GM19239 (cell line): ENCODE results near the gene ZCCHC24.

ENCODE experiments used
- DNase-seq: peaks from one replicate; pipeline ENCODE4 v3.0.0; 2011; ENCODE audit warnings: low spot score; ENCODE audit not compliant: insufficient read length
- FAIRE-seq: peaks from 2 replicates; lab custom pipeline; 2011; peaks lifted over from hg19 to GRCh38; lab: Jason Lieb, UNC

Gene ZCCHC24

GRCh38 chr10:79402951-79403350, 42.5 kb downstream of the ZCCHC24 start:
- DNase-seq (no peak), FAIRE-seq (no peak)

- no peak for FAIRE-seq
Measured at GRCh38 chr10:79402625-79402946, 42.8 kb downstream of the ZCCHC24 start.

DNA sequence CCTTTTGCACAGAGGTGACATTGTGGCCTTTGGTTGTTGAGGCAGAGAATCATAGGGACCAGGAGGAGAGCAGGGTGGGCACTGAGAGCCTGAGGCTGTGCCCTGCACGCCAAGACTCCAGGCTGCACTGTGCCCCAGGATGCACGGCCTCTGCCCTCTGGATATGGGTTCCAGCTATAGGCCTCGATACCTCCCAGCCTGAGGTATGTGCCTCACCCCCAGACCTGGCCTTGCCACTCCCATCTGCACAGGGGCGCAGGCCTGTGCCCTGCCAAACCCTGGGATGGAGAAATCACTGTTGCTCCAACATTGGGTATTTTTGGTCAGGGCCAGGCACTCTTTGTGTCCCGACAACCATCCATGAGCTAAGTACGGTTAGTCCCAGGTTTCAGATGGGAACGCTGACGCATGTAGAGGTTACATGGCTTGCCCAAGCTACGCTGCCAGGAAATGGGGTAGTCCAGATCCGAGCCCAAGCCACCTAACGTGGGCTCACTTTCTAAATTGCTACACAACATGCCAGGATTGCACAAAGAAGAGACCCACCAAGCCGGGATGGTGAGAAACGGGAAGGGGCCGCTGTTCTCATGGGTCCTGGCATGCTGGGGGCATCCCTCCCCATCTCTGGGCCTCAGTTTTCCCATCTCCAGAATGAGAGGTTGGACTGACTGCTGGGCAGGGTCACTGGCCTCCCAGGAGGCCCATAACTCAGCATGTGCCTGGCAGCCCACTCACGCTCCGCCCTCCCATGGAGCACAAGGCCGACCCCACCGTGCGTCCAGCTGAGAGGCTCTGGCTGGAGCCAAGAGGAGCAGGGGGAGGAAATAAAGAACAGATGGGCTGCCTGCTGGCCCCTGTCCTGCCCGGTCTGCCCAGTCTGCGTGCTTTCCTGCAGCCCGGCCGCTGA, 44.2 kb downstream of the ZCCHC24 start:
- FAIRE-seq, result no peak

More at GRCh38 chr10:79402625-79402946, 42.8 kb downstream of the ZCCHC24 start:
- DNase-seq, result no peak

DNA sequence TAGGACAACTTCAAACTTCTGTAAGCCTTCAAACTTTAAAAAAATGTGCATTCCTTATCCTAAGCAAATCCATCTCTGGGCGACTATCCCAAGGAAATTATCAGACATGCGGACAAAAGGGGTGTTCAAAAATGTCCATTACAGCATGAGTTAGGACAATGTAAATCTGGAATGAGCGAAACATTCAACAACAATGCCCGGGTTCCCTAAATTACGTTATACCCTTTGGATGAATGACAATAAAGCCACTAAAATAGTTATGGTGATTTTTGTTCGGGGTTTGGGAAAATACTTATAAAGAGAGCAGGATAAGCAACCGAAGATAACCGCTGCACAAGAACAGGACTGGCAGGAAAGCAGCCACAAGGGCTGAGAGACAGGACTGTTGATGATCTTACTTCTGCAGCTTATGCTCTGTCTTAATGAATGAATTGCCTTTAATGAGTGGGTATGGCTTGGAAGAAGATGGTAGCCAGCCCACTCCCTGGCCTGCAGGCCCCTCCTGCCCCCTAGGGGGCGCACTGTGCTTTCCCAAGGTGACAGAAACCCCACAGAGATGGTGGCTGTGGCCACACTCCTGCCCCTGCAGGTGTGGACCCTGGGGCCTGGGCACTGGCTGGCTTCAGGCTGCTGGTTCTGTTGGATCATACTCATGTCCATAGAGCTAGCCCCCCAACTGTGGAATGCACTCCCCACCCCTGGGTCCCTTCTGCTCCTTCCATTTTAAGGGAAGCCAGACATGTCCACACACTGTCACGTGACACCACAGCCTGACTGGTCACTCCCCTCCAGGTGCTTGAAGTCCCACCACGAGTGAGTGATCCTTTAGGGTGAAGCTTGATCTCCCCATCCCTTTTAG, 45.0 kb downstream of the ZCCHC24 start:
- FAIRE-seq (peak; percentile 81), DNase-seq (peak; percentile 69)

More for the DNA sequence above, 44.2 kb downstream of the ZCCHC24 start:
- no peak for DNase-seq

- DNase-seq, result no peak
- FAIRE-seq, result no peak
Measured at GRCh38 chr10:79399223-79399831, 46.1 kb downstream of the ZCCHC24 start.

DNA sequence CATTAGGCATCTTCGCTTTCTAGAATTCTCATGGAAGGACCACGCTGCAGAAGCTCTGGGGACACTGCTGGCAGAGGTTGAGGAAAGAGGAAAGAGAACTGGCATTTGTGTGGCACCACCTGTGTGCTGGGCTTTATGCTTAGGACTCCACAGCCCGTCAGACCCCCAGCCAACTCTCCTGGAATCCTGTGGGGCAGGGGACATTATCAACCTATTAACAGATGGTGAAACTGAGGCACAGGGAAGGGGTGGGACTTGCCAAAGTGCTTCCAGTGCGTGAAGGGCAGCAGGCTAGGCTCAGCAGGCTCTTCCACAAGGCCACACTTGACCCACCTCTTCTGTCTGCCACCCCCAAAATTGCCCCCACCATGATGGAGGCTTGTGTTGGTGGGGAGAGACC, 46.8 kb downstream of the ZCCHC24 start:
- no peak for DNase-seq
- no peak for FAIRE-seq

GRCh38 chr10:79397575-79398303, 47.7 kb downstream of the ZCCHC24 start:
- no peak for FAIRE-seq

GRCh38 chr10:79397051-79397450, 48.4 kb downstream of the ZCCHC24 start:
- no peak for FAIRE-seq
- DNase-seq, result no peak

More at GRCh38 chr10:79397575-79398303, 47.7 kb downstream of the ZCCHC24 start:
- DNase-seq, result no peak

GRCh38 chr10:79396520-79396919, 48.9 kb downstream of the ZCCHC24 start:
- FAIRE-seq (no peak), DNase-seq (no peak)

GRCh38 chr10:79394664-79395063, 50.8 kb downstream of the ZCCHC24 start:
- no peak for DNase-seq
- no peak for FAIRE-seq

- DNase-seq (no peak), FAIRE-seq (no peak)
Measured at GRCh38 chr10:79393924-79394610, 51.4 kb downstream of the ZCCHC24 start.

- DNase-seq (no peak), FAIRE-seq (no peak)
Measured at GRCh38 chr10:79393221-79393923, 52.1 kb downstream of the ZCCHC24 start.

GRCh38 chr10:79392506-79393176, 52.8 kb downstream of the ZCCHC24 start:
- FAIRE-seq (no peak), DNase-seq (no peak)

GRCh38 chr10:79392020-79392398, 53.4 kb downstream of the ZCCHC24 start:
- no peak for FAIRE-seq
- DNase-seq, result no peak

DNA sequence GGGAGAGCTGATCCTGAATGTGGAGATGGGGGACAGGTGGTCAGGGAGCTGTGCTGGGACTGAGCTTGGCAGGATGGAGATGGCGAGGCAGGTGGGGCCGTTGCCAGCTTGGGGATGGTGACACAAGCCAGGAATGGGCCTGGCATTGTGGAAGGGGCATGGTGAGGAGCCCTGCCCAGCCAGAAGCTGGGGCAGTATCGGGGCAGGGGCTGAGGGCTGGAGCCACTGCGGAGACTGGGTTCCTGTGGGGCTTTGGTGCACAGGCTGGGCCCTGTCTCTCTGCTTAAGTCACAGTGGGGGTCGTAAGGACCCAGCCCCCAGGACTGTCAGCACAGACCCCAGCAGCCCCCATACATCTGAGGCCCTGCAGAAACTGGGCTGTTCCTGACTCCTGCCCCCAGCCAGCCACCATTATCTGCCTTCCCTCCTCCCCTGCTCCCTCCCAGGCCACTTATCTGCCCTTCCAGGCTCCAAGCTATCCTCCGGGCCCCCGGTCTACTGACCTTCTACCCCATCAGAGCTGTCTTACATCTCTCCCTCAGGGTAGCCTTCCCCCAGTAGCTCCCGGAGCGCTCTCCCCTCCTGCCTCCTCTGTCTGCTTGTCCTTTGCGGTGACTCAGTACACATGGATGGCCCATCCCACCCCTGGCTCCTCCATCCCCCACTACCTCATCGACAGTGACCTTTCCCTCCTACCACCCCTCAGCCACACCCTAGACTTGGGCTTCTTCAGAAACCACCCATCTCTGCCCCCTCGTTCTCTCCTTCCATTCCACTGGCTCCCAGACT, 54.0 kb downstream of the ZCCHC24 start:
- DNase-seq (no peak), FAIRE-seq (no peak)

DNA sequence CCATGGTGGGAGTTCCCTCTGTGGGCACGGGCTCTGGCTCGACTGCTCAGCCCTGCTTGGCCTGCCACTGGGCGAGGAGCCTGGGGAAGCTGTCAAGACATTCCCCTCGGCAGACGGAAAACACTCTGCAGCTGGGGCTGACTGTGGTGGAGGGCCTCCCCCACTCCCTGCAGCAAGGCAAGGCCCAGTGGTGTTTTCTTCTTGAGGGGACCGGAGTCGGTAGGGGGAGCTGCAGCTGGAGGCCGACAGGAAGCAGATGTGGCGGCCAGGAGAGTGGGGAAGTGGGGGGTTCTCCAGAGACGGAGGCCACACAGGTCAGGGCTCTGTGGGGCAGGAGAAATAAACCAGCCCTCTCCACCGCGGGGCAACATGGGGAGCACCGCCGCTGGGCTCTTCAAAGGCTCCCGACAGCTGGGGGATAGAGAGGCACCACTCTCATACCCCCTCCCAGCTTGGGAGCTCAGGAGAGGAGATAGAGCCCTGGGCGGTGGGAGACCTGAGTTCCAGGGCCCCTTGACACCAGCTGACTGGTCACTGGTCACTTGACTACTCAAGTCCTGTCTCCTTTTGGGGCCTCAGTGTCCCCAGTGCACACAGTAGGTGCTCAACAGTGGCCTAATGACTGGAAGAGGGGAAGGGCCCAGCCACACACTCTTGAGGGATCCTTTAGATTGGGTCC, 54.7 kb downstream of the ZCCHC24 start:
- FAIRE-seq (no peak), DNase-seq (no peak)

DNA sequence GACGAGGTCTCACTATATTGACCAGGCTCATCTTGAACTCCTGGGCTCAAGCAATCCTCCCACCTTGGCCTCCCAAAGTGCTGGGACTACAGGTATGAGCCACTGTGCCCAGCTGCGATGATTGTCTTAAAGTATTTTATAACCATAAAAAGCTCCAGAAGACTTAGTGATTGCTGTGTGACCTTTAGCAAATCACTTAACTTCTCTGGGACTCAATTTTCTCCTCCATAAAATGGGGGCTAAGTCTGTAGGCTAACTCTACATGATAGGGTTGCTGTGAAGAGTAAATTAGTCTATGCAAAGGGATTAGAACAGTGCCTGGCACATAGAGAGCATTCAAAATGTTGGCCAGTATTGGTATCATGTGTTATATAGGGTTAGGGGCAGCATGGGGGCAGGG, 55.4 kb downstream of the ZCCHC24 start:
- no peak for FAIRE-seq
- DNase-seq, result no peak
